HG02798 (cell line): ENCODE measurements around the gene CRISP3.

Experiments used
- ATAC-seq: cut with Tn5 transposase; IDR thresholded peaks from one replicate; pipeline ENCODE4 v1.9.1; 2021; ENCODE audit warnings: mild to moderate bottlenecking; ENCODE audit not compliant: unreplicated experiment, poor library complexity

CRISP3 gene

DNA sequence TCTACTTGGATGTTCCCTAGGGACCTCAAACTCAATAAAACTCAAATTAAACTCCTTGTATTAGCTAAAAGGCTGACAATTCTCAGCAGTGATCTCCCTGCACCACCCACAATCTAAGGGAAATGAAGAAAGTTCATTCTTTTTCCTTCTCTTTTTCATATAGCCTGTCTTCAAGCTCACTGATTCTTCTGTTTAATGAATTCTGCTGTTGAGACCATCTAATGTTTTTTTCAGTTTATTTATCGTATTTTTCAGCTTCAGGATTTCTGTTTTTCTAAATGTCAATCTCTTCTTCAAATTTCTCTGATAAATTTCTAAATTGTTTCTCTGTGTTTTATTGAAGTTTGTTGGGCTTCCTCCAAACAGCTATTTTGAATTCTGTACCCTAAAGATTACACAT is 50.7 kb downstream of the CRISP3 start:
- no peak for ATAC-seq

DNA sequence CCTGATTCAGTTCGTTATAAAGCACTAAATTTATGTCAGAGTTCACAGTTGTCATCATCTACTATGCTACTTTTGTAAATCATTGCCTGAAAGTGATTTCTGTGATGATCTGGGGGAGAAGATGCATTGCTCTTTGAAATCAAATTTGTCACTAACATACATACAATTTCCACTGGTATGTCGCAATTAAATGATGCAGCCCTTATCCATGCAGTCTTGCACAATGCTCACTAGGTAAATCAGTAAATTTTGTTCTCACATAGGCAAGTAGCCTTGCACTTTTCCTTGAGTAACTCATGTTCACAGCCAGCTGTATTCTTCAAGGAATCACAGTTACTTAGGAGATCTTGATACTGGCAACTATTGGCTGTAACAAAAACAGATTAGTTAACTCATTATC is 51.7 kb downstream of the CRISP3 start:
- ATAC-seq = no peak
